H1 (cell line): ENCODE data around the gene CNST. TPM values are rescaled to one million over a fixed set of nuclear protein-coding genes. Genes with fewer than 3 reads are reported as not detected.

Experiments used
- CTCF ChIA-PET: fragments of 300-600 bp; sonication (Branson Sonifier 250); formaldehyde crosslinking; loops from one replicate; lab custom pipeline; 2021; ENCODE audit not compliant: partially characterized antibody; lab: Charles Lee
- POLR2A ChIA-PET: fragments of 300-600 bp; sonication (Branson Sonifier 250); formaldehyde crosslinking; loops from one replicate; lab custom pipeline; 2021; ENCODE audit warnings: inconsistent platforms; ENCODE audit not compliant: partially characterized antibody; lab: Charles Lee
- DNase-seq, 2 experiments: peaks; one replicate each; pipeline versions ENCODE4 v3.0.0 to v3.0.0-alpha.2; 2010 to 2022; ENCODE audit warnings: low spot score in 2 of 2, low read depth in 1 of 2, mixed read lengths in 1 of 2
- FAIRE-seq: peaks from 2 replicates; lab custom pipeline; 2011; peaks lifted over from hg19 to GRCh38; lab: Jason Lieb, UNC
- H2AFZ ChIP-seq: 2 replicates; pipeline ENCODE4 v1.8.1; 2012; ENCODE audit warnings: low read length, inconsistent platforms
- H2AK5ac ChIP-seq: 2 replicates; pipeline ENCODE4 v1.6.1; 2013; ENCODE audit warnings: low read depth, low read length
- H2BK120ac ChIP-seq: replicated peaks from 2 replicates; pipeline ENCODE3; 2013; ENCODE audit warnings: low read depth, low read length, inconsistent platforms
- H2BK12ac ChIP-seq: 2 replicates; pipeline ENCODE4 v1.6.1; 2013; ENCODE audit warnings: low read depth, low read length
- H2BK15ac ChIP-seq: 2 replicates; pipeline ENCODE4 v1.6.1; 2013; ENCODE audit warnings: low read length
- H2BK20ac ChIP-seq: 2 replicates; pipeline ENCODE4 v1.6.1; 2013; ENCODE audit warnings: low read length
- H2BK5ac ChIP-seq: 2 replicates; pipeline ENCODE4 v1.6.1; 2013; ENCODE audit warnings: low read depth, low read length
- H3K14ac ChIP-seq: 2 replicates; pipeline ENCODE4 v1.6.1; 2013; ENCODE audit warnings: inconsistent platforms; ENCODE audit not compliant: insufficient read length
- H3K18ac ChIP-seq: 2 replicates; pipeline ENCODE4 v1.6.1; 2013; ENCODE audit warnings: low read length; ENCODE audit errors: extremely low read depth
- H3K23ac ChIP-seq: 2 replicates; pipeline ENCODE4 v1.6.1; 2013; ENCODE audit warnings: inconsistent platforms; ENCODE audit not compliant: insufficient read length
- H3K23me2 ChIP-seq: 2 replicates; pipeline ENCODE4 v1.6.1; 2013; ENCODE audit warnings: low read depth, low read length
- H3K27ac ChIP-seq: 2 replicates; pipeline ENCODE4 v1.6.1; 2011; ENCODE audit warnings: low read depth, low read length, inconsistent platforms
- H3K27me3 ChIP-seq, 4 experiments: replicated peaks in 1 of 4; 1 replicate in 1 of 4; 2 replicates in 3 of 4; pipeline versions ENCODE4 v1.6.1 to v1.8.1; 2011 to 2013; ENCODE audit warnings: low read length in 3 of 4, mild to moderate bottlenecking in 3 of 4, inconsistent platforms in 2 of 4, mixed read lengths in 2 of 4, moderate library complexity in 1 of 4; ENCODE audit not compliant: control insufficient read depth in 3 of 4, insufficient read depth in 3 of 4; ENCODE audit errors: extremely low read depth in 1 of 4
- H3K36me3 ChIP-seq, 4 experiments: 2 replicates each; pipeline versions ENCODE4 v1.6.1 to v1.8.1; 2011 to 2013; ENCODE audit warnings: mild to moderate bottlenecking in 4 of 4, low read length in 3 of 4, moderate library complexity in 2 of 4, control low read depth in 1 of 4, inconsistent platforms in 1 of 4; ENCODE audit not compliant: insufficient read depth in 4 of 4, control insufficient read depth in 2 of 4
- H3K4ac ChIP-seq: replicated peaks from 2 replicates; pipeline ENCODE3; 2013; ENCODE audit warnings: low read length, low read depth, mixed read lengths, inconsistent platforms; ENCODE audit not compliant: insufficient read length
- H3K4me1 ChIP-seq, 4 experiments: replicated peaks in 1 of 4; 1 replicate in 1 of 4; 2 replicates in 3 of 4; pipeline versions ENCODE4 v1.6.1 to v1.8.1; 2011 to 2013; ENCODE audit warnings: low read length in 3 of 4, inconsistent platforms in 2 of 4, mixed read lengths in 1 of 4; ENCODE audit not compliant: insufficient read depth in 4 of 4, control insufficient read depth in 3 of 4
- H3K4me2 ChIP-seq, 2 experiments: 2 replicates each; pipeline versions ENCODE4 v1.6.1 to v1.8.1; 2011 to 2013; ENCODE audit warnings: low read depth in 2 of 2, low read length in 2 of 2, control low read depth in 1 of 2, inconsistent platforms in 1 of 2, mild to moderate bottlenecking in 1 of 2; ENCODE audit not compliant: insufficient read depth in 1 of 2
- H3K4me3 ChIP-seq, 4 experiments: fragments of 200-600, 300-600 bp in 1 of 4; sonication (generic), shearing (Covaris generic), sonication (Bioruptor Twin) in 1 of 4; 2 replicates each; pipeline versions ENCODE4 v1.5.1 to v1.8.1; 2011 to 2016; ENCODE audit warnings: low read length in 4 of 4, low read depth in 3 of 4, control low read depth in 2 of 4, inconsistent platforms in 2 of 4, mild to moderate bottlenecking in 2 of 4, mixed read lengths in 1 of 4, moderate library complexity in 1 of 4; ENCODE audit not compliant: insufficient read depth in 2 of 4; ENCODE audit errors: extremely low read depth in 1 of 4
- H3K56ac ChIP-seq: replicated peaks from 2 replicates; pipeline ENCODE3; 2013; ENCODE audit warnings: low read depth, mild to moderate bottlenecking, mixed read lengths, low read length, inconsistent platforms; ENCODE audit not compliant: insufficient read length
- H3K79me1 ChIP-seq: 2 replicates; pipeline ENCODE4 v1.6.1; 2013; ENCODE audit warnings: low read depth, low read length, control low read depth
- H3K79me2 ChIP-seq, 2 experiments: 2 replicates each; pipeline versions ENCODE4 v1.6.1 to v1.8.1; 2012 to 2013; ENCODE audit warnings: low read length in 2 of 2, mild to moderate bottlenecking in 2 of 2, inconsistent platforms in 1 of 2; ENCODE audit not compliant: insufficient read depth in 2 of 2, control insufficient read depth in 1 of 2
- H3K9ac ChIP-seq, 4 experiments: replicated peaks in 1 of 4; 1 replicate in 1 of 4; 2 replicates in 3 of 4; pipeline versions ENCODE4 v1.6.1 to v1.8.1; 2011 to 2013; ENCODE audit warnings: low read depth in 3 of 4, low read length in 3 of 4, control low read depth in 2 of 4, mild to moderate bottlenecking in 2 of 4, moderate library complexity in 2 of 4, inconsistent platforms in 1 of 4; ENCODE audit errors: extremely low read depth in 1 of 4
- H3K9me3 ChIP-seq, 2 experiments: 2 replicates each; pipeline versions ENCODE4 v1.6.1 to v1.8.1; 2012 to 2013; ENCODE audit warnings: mild to moderate bottlenecking in 2 of 2, moderate library complexity in 2 of 2, control low read depth in 1 of 2, inconsistent platforms in 1 of 2, low read depth in 1 of 2, low read length in 1 of 2, mixed read lengths in 1 of 2; ENCODE audit not compliant: insufficient read depth in 2 of 2
- H4K20me1 ChIP-seq, 2 experiments: replicated peaks in 1 of 2; 2 replicates each; pipeline versions ENCODE3 to v1.8.1; 2011 to 2013; ENCODE audit warnings: inconsistent platforms in 2 of 2, low read length in 2 of 2, mild to moderate bottlenecking in 1 of 2; ENCODE audit not compliant: insufficient read depth in 2 of 2, control insufficient read depth in 1 of 2
- H4K5ac ChIP-seq: 2 replicates; pipeline ENCODE4 v1.6.1; 2013; ENCODE audit warnings: low read length, low read depth, mixed read lengths, inconsistent platforms; ENCODE audit not compliant: insufficient read length
- H4K8ac ChIP-seq: 2 replicates; pipeline ENCODE4 v1.8.0; 2013; ENCODE audit warnings: mild to moderate bottlenecking, moderate library complexity, low read length, inconsistent platforms; ENCODE audit not compliant: insufficient read depth; ENCODE audit errors: extremely low read depth
- H4K91ac ChIP-seq: replicated peaks from 2 replicates; pipeline ENCODE3; 2013; ENCODE audit warnings: low read length, mixed read lengths, inconsistent platforms; ENCODE audit not compliant: insufficient read length
- ASH2L ChIP-seq: fragments of 200-600, 300-600 bp; sonication (generic); IDR thresholded peaks from one replicate; pipeline ENCODE4 v1.7.1; 2017; ENCODE audit warnings: low read length
- BRCA1 ChIP-seq: IDR thresholded peaks from 2 replicates; pipeline ENCODE4 v1.6.1; 2012; ENCODE audit warnings: low read depth, low read length, improper control_type of control experiment
- MAX ChIP-seq: IDR thresholded peaks from 2 replicates; pipeline ENCODE4 v1.6.1; 2012; ENCODE audit warnings: inconsistent platforms
- POLR2AphosphoS5 ChIP-seq: IDR thresholded peaks from 2 replicates; pipeline ENCODE4 v1.6.1; 2011; ENCODE audit warnings: low read depth, low read length
- TEAD4 ChIP-seq: IDR thresholded peaks from 2 replicates; pipeline ENCODE4 v1.6.1; 2012; ENCODE audit warnings: low read depth, low read length, inconsistent platforms, mixed read lengths
- WGBS, 2 experiments: shearing (Covaris generic) in 1 of 2; methylation state at CpG; one replicate each; pipeline versions ENCODE4 v1.1.6 to v1.1.7; 2013 to 2015; ENCODE audit warnings: low lambda C conversion rate in 2 of 2, mixed read lengths in 2 of 2, inconsistent platforms in 1 of 2, low coverage in 1 of 2, missing lambda C conversion rate in 1 of 2; ENCODE audit not compliant: insufficient replicate concordance in 2 of 2, insufficient coverage in 1 of 2, insufficient read length in 1 of 2; ENCODE audit errors: extremely low coverage in 1 of 2, missing lambda C conversion rate in 1 of 2; 5-methylcytosine and 5-hydroxymethylcytosine counted together
- polyA plus RNA-seq, 7 experiments: library from polyadenylated mRNA; depleted of rRNA in 3 of 7; stranded (reverse) in 5 of 7; unstranded in 2 of 7; fragments of >200 nt in 5 of 7; fragments of 200-250 nt in 2 of 7; gene quantifications; 1 replicate in 5 of 7; 2 replicates in 1 of 7; 4 replicates in 1 of 7; pipeline versions ENCODE4 v1.2.1 to v1.2.3, GENCODE V29; 2011 to 2013; ENCODE audit warnings: missing spikeins in 2 of 7, mixed read lengths in 2 of 7
- total RNA-seq: library from RNA; stranded (reverse); fragmentation: NEBNext Ultra II Directional; extraction: Animal tissue kit (Norgen Biotek cat#: 25700); gene quantifications from 2 replicates; pipeline ENCODE4 v1.2.1, GENCODE V29; 2021
- TF ChIP-seq, protein P1 (sequence below): IDR thresholded peaks from 2 replicates; pipeline ENCODE4 v1.6.1; 2012; ENCODE audit warnings: low read length, inconsistent platforms

The CNST gene
- total and polyA plus RNA-seq, 2 of the 8 experiments (the other 6 are each of a cell fraction or from before 2014, with no cell fraction given), result 5.3 to 21.3 TPM

- Histone ChIP-seq H3K4me3 (no peak overlapping the region), H3K18ac (no peak overlapping the region), H3K79me1 (no peaks in the 10 kb centered on the region), H2AK5ac (no peak overlapping the region), H3K23ac (no peak overlapping the region), H3K4me1 (peaks cover 0 to 5% (median 2%) of the 10 kb centered on the region in 4 experiments; a peak in 2 of 7 replicates), H4K20me1 (peaks cover 0 to 5% of the 10 kb centered on the region in 2 experiments), H2BK120ac (no peak overlapping the region), H4K8ac (no peak overlapping the region), H2BK12ac (no peak overlapping the region), H3K9ac (no peak overlapping the region), H4K5ac (no peak overlapping the region), H3K27ac (no peak overlapping the region), H3K4me2 (no peak overlapping the region), H3K36me3 (no peaks in the 10 kb centered on the region), H3K79me2 (peaks cover 7 to 61% of the 10 kb centered on the region in 2 experiments), H3K23me2 (no peaks in the 10 kb centered on the region), H2AFZ (no peak overlapping the region), H2BK20ac (no peak overlapping the region), H3K56ac (no peak overlapping the region), H2BK5ac (no peak overlapping the region), H3K14ac (no peak overlapping the region), H2BK15ac (no peak overlapping the region), H3K4ac (no peak overlapping the region), H3K27me3 (no peaks in the 10 kb centered on the region), H3K9me3 (no peaks in the 10 kb centered on the region), H4K91ac (no peak overlapping the region)
- ChIA-PET CTCF (no interaction called here), POLR2A (no interaction called here)
- DNase-seq, result no peak
- FAIRE-seq, result no peak
- WGBS, 2 experiments, result 83% methylated on average over 8 of the region's 8 CpGs; no CpG with 5 or more reads in 1 of the 2 experiments
- TF ChIP-seq TEAD4 (no peak), POLR2AphosphoS5 (no peak), ASH2L (no peak), BRCA1 (no peak), MAX (no peak)
- TF ChIP-seq, protein P1, sequence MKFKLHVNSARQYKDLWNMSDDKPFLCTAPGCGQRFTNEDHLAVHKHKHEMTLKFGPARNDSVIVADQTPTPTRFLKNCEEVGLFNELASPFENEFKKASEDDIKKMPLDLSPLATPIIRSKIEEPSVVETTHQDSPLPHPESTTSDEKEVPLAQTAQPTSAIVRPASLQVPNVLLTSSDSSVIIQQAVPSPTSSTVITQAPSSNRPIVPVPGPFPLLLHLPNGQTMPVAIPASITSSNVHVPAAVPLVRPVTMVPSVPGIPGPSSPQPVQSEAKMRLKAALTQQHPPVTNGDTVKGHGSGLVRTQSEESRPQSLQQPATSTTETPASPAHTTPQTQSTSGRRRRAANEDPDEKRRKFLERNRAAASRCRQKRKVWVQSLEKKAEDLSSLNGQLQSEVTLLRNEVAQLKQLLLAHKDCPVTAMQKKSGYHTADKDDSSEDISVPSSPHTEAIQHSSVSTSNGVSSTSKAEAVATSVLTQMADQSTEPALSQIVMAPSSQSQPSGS, result no peak
Observed at GRCh38 chr1:246569248-246570238, 3.3 kb downstream of the CNST start.
